T-helper 1 cell treated with Interleukin-12 subunit alpha and Interleukin-12 subunit beta and Interleukin-4 antibody, amounts not matched to agents 30 μg/mL and 1 μg/mL, for 36 hours (primary cell): ENCODE results near the gene ZFYVE19.
A peak's percentile ranks its signal among the peaks of the same experiment; 100 is the strongest.

Source experiments
- H3K27ac Mint-ChIP-seq: one replicate; pipeline ENCODE4 v1.8.0; 2021; ENCODE audit warnings: mild to moderate bottlenecking, mixed read lengths
- H3K27me3 Mint-ChIP-seq: one replicate; pipeline ENCODE4 v1.8.0; 2021; ENCODE audit warnings: low read depth, mixed read lengths
- H3K36me3 Mint-ChIP-seq: one replicate; pipeline ENCODE4 v1.8.0; 2021; ENCODE audit warnings: low read depth, mixed read lengths
- H3K4me1 Mint-ChIP-seq: one replicate; pipeline ENCODE4 v1.8.0; 2021; ENCODE audit warnings: low read depth, mixed read lengths
- H3K4me3 Mint-ChIP-seq: one replicate; pipeline ENCODE4 v1.8.0; 2021; ENCODE audit warnings: mild to moderate bottlenecking, moderate library complexity, mixed read lengths
- H3K9me3 Mint-ChIP-seq: one replicate; pipeline ENCODE4 v1.8.0; 2021; ENCODE audit warnings: mixed read lengths

ZFYVE19 gene

DNA sequence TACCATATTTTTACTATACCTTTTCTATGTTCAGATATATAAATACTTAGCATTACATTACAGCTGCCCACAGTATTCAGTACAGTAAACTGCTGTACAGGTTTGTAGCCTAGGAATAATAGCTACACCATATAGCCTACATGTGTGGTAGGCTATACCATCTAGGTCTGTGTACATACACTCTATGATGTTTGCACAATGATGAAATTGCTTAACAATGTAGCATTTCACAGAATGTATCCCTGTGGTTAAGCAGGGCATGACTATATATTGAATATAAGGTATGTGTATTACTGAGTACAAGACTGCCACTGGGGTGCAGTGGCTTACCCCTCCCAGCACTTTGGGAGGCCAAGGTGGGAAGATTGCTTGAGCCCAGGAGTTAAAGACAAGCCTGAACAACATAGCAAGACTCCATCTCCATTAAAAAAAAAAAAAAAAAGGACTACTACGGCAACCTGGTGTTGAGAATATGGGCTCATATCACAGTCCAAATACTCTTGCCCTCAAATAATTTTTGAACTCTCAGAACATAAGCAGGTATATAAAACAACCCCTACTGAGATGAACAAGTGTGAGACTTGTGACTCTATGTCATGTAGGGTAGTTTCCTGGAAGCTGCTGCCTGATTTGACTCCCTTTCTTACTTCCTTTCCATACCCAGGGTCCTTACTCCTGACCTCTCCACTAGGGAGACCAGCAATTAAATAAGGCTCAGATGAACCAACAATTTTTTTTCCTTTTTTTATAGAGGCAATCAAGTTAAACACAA lies 16.9 kb downstream of the ZFYVE19 start:
- H3K27me3 Mint-ChIP-seq, result peaks cover 9% of the 10 kb centered on the region
- H3K27ac Mint-ChIP-seq, result no peak overlapping the region
- H3K4me3 Mint-ChIP-seq, result no peak overlapping the region
- H3K36me3 Mint-ChIP-seq, result no peaks in the 10 kb centered on the region
- no peaks in the 10 kb centered on the region for H3K4me1 Mint-ChIP-seq
- no peaks in the 10 kb centered on the region for H3K9me3 Mint-ChIP-seq

DNA sequence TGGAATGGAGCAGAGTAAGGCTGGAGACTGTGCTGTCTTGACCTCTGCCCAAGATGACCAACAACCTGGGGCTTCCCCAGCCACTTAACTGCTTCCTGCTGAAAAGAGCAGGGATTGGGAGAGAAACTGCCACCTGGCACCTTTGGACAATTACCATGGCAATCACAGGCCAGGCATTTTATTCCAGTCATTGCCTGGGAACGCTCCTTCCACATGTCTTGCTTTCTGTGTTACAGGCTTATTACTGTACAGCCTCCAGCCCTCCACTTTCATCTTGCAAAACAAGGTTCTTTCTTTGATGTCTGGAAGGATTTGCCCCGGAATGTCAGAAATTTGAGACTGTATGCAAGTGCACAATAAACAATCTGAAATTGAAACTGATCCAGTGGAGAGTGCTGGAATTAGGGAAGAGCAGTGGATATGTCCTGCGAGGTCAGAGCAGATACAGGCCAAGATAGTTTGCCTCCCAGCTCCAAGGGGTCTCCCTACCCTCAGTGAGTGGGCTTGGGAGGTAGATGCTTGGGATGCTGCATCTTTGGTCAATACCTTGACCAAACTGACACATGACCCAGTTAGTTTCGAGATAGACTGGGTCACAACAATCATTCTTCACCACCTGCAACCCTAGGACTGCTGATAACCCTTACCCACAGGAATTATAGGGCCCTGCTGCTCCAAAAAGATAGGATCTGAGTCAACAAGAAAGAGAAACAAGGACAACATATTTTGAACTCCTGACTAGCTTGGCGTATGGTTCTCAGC lies 19.0 kb downstream of the ZFYVE19 start:
- H3K4me1 Mint-ChIP-seq, result no peaks in the 10 kb centered on the region
- no peak overlapping the region for H3K4me3 Mint-ChIP-seq
- H3K27me3 Mint-ChIP-seq, result peaks cover 7% of the 10 kb centered on the region
- H3K27ac Mint-ChIP-seq, result no peak overlapping the region
- no peaks in the 10 kb centered on the region for H3K9me3 Mint-ChIP-seq
- H3K36me3 Mint-ChIP-seq, result no peaks in the 10 kb centered on the region

DNA sequence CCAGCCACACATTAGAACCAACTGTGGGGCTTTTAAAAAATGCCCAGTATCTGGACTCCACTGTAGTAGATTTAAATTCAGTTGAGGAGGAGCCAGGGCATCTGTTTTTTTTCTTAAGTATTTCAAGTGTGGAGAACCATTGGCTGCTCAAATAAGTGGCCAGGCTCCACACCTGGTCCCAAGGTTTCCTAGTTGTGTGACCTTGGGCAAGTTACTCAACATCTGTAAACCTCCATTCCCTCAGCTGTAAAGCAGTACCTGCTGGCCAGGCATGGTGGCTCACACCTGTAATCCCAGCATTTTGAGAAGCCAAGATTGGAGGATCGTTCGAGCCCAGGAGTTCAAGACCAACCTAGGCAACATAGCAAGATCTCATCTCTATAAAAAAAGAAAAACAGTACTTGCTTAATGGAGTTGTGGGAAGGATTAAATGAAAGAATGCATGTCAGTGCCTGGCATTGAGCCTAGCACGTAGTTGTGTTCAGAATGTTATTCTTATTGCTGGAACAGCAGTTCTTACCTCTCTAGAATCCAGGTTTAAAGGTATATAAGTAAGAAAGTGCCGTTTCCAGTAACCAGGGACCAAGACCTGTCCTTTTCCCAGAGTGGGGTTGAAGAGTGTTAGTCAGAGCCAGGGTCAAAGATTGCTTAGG lies 19.7 kb downstream of the ZFYVE19 start:
- no peak overlapping the region for H3K27ac Mint-ChIP-seq
- no peak overlapping the region for H3K4me3 Mint-ChIP-seq
- H3K27me3 Mint-ChIP-seq, result peaks cover 7% of the 10 kb centered on the region
- H3K9me3 Mint-ChIP-seq, result no peaks in the 10 kb centered on the region
- H3K36me3 Mint-ChIP-seq, result no peaks in the 10 kb centered on the region
- H3K4me1 Mint-ChIP-seq, result peaks cover 2% of the 10 kb centered on the region

DNA sequence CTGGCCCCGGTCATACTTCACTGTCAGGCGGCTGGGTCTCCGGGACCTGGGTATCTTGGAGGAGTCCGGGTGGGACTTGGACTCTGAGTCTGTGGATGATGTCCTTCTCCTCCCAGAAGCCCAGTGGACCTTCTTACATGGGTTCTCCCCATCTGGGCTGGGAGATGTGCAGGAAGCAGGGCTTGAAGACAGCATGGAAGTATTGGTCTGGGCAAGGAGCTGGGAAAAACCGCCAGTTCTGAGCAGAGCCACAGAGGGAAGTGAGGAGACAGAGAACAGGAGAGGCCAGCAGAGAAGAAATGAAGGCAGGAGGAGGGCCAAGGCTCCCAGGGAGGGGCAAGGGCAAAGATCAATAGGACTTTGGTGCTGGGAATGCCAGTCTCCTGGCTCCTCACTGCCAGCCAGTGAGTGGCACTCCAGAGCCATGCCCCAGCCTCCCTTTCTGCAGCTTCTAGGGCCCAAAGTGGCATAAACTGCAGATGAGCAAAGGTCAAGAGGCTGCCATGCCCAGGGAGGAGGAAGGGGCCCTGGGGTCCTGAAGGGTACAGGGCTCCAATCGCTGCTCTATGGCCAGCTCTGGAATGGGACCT lies 21.7 kb downstream of the ZFYVE19 start, which contains the start of gene PPP1R14D:
TSS of gene PPP1R14D (minus strand) at position 262 of the 590 bp plus-strand sequence. CDS start at position 195, 67 bp downstream.
- H3K9me3 Mint-ChIP-seq, result no peaks in the 10 kb centered on the region
- H3K4me1 Mint-ChIP-seq, result peaks cover 2% of the 10 kb centered on the region
- no peaks in the 10 kb centered on the region for H3K36me3 Mint-ChIP-seq
- no peak within 1 kb of the TSS for H3K27ac Mint-ChIP-seq
- H3K4me3 Mint-ChIP-seq, result no peak within 1 kb of the TSS
- H3K27me3 Mint-ChIP-seq, result peaks cover 7% of the 10 kb centered on the region

DNA sequence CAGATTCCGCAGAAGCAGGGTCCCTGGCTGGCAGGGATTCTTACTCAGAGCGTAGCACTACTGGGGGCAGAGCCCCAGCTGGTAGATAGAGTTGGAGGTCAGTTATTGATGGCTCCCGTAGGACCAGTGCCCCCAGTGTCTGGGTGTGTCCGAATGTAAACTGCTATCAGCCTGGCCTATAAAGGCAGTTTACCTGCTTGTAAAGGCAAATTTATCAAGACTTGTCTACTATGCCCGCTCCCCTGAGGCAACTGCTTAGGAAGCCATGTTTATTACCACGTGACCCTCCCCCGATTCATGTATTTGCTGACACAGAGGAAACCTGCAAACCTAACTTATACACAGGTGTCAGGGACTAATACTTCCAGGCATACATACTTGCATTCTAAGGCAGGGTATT lies 22.2 kb downstream of the ZFYVE19 start:
- no peak overlapping the region for H3K4me3 Mint-ChIP-seq
- H3K4me1 Mint-ChIP-seq, result peaks cover 2% of the 10 kb centered on the region
- H3K27ac Mint-ChIP-seq, result no peak overlapping the region
- peaks cover 7% of the 10 kb centered on the region for H3K27me3 Mint-ChIP-seq
- no peaks in the 10 kb centered on the region for H3K36me3 Mint-ChIP-seq
- H3K9me3 Mint-ChIP-seq, result no peaks in the 10 kb centered on the region

DNA sequence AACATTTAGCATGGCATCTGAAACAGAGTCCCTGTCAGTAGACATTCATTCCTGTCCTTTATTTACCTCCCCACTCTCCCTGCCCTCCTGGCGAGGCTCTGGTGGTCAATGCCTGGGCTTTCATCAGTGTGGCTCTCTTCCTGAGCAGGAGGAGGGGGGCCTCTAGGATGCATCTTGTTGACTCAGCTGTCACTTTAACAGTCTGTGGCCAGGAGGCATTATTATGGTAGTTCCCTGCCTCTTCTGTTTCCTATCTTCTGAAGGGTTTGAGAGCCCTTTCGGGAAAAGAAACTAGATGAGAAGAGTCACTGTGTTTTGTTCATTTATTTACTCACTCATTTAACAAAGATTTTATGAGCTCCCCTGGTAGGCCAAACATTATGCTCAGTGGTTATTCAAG lies 24.0 kb downstream of the ZFYVE19 start:
- Mint-ChIP-seq H3K27ac (no peak overlapping the region), H3K4me1 (peaks cover 2% of the 10 kb centered on the region), H3K9me3 (no peaks in the 10 kb centered on the region), H3K27me3 (peaks cover 3% of the 10 kb centered on the region), H3K36me3 (no peaks in the 10 kb centered on the region), H3K4me3 (no peak overlapping the region)

DNA sequence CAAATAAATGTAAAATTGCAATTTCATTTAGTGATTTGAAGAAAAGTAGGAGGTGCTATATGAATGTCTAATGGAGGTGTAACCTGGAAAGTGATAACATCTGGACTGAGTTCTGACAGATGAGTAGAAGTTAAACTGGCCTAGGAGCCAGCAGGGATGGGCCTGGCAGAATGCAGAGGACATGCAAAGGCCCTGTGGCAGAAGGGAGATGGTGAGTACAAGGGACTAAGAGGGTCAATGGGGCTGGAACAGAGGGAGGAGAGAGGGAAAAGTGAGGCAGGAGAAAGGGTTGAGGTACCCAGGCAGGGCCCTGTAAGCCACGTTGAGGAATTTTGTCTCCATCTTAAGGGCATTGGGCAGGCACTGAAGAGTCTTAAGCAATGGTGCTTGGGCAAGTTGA lies 25.0 kb downstream of the ZFYVE19 start:
- peaks cover 2% of the 10 kb centered on the region for H3K4me1 Mint-ChIP-seq
- no peaks in the 10 kb centered on the region for H3K27me3 Mint-ChIP-seq

DNA sequence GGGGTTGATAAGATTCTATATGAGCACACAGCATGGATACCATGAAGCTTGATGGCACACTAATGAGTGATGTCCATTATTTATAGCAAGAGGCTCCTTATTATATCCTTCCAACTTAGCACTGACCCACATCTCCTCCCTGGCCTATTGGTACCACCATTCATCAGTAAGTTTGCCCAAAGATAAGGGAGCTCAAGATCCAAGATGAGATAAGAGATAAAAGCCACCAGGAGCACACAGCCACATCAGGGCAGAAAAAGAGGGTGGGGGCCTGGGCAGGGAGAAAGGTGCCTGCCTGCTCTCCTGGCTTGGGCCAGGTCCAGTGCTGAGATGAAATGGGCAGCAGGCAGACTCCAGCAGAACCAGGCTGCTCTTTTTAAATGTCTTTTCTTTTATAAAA lies 26.0 kb downstream of the ZFYVE19 start:
- Mint-ChIP-seq H3K27ac (no peak overlapping the region), H3K4me1 (peaks cover 2% of the 10 kb centered on the region), H3K9me3 (no peaks in the 10 kb centered on the region), H3K36me3 (no peaks in the 10 kb centered on the region), H3K4me3 (no peak overlapping the region), H3K27me3 (no peaks in the 10 kb centered on the region)

More for the DNA sequence above, 25.0 kb downstream of the ZFYVE19 start:
- Mint-ChIP-seq H3K4me3 (no peak overlapping the region), H3K27ac (no peak overlapping the region), H3K36me3 (no peaks in the 10 kb centered on the region), H3K9me3 (no peaks in the 10 kb centered on the region)

DNA sequence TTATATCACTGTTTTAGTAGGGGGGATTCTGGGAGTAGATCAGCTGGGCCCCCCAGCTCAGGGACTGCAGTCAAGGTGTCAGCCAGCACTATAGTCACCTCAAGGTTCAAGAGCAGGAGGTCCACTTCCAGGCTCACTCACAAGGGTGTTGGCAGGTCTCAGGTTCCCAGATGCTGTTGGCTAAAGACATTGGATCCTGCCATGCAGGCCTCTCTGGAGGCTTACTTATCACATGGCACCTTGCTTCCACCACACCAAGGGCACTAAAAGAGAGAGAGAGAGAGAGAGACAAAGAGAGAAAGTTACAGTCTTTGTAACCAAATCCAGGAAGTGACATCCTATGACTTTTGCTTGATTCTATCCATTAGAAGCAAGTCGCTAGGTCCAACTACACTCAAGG lies 29.1 kb downstream of the ZFYVE19 start:
- Mint-ChIP-seq H3K9me3 (no peaks in the 10 kb centered on the region), H3K36me3 (no peaks in the 10 kb centered on the region), H3K27me3 (peaks cover 6% of the 10 kb centered on the region), H3K4me3 (no peak overlapping the region), H3K27ac (no peak overlapping the region), H3K4me1 (peaks cover 1% of the 10 kb centered on the region)

DNA sequence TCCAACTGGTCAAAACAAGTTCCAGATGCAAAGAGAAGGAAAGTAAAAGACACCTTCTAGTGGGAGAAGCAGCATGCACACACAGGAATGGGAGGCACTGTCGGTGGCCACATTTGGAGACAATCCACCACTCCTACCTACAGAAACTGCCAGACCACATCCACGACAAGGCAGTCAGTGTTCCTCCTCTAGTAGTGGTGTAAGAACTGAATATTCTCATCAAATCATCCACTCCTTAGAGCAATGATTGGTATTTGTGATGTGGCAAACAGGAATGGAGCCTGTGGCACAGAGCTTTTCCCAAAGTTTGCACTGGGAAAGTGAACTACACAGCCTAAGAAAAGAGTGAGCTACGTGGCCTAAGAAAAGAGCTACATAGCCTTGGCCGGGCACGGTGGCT lies 31.9 kb downstream of the ZFYVE19 start:
- Mint-ChIP-seq H3K27me3 (peaks cover 28% of the 10 kb centered on the region), H3K36me3 (no peaks in the 10 kb centered on the region), H3K27ac (no peak overlapping the region), H3K9me3 (no peaks in the 10 kb centered on the region), H3K4me1 (peaks cover 4% of the 10 kb centered on the region), H3K4me3 (no peak overlapping the region)

DNA sequence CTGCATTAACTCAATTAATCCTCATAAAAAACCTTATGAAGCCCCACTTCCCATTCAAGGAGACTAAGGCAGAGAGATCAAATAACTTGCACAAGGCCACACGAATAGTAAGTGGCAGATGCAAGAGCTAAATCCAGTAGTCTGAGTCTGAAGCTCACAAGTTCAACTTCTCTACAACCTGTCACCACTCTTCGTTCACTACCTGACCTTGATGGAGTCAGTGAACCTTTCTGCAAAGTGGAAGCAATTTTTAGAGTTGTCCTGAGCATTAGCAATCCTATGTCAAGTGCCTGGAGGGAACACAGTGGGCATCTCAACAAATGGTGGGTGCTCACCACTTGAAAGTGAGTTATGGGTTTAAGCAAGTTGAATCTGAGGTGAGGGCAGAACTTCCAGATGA lies 34.9 kb downstream of the ZFYVE19 start:
- H3K27me3 Mint-ChIP-seq, result peaks cover 31% of the 10 kb centered on the region
- no peak overlapping the region for H3K4me3 Mint-ChIP-seq
- H3K9me3 Mint-ChIP-seq, result no peaks in the 10 kb centered on the region
- H3K27ac Mint-ChIP-seq, result no peak overlapping the region
- peaks cover 17% of the 10 kb centered on the region for H3K4me1 Mint-ChIP-seq
- H3K36me3 Mint-ChIP-seq, result peaks cover 2% of the 10 kb centered on the region

DNA sequence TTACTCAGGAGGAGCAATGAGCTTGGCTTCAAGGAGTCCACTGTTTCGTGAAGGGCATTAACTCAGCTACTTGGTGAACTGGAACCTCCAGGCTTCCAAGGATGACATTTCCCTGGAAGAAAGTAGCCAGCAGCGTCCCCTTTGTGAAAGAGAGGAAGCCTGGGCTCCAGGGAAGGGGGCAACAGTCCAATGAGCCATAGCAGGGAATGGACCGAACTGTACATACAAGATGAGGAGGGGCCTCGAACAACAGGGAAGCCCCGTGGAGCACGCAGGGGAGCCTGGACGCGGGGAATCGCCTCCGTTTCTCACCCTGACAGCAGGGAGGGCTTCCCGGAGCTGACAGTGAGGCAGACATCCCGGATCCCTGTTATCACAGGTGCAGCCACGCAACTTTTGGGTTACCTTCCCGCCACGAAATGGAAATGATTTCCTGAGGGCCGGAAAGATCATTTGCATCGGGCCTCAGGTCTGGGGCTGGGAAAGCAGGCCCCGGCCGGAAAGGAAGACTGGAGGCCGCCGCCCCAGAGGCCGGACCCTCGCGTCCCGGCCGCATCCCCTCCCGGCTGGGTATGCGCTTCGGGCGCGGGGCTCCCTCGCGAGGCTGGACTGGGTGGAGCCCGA lies 36.5 kb downstream of the ZFYVE19 start:
- H3K27ac Mint-ChIP-seq, result no peak overlapping the region
- H3K9me3 Mint-ChIP-seq, result no peaks in the 10 kb centered on the region
- H3K4me3 Mint-ChIP-seq, result peak overlapping the region; percentile 77
- H3K36me3 Mint-ChIP-seq, result peaks cover 2% of the 10 kb centered on the region
- peaks cover 31% of the 10 kb centered on the region for H3K4me1 Mint-ChIP-seq
- H3K27me3 Mint-ChIP-seq, result peaks cover 31% of the 10 kb centered on the region

DNA sequence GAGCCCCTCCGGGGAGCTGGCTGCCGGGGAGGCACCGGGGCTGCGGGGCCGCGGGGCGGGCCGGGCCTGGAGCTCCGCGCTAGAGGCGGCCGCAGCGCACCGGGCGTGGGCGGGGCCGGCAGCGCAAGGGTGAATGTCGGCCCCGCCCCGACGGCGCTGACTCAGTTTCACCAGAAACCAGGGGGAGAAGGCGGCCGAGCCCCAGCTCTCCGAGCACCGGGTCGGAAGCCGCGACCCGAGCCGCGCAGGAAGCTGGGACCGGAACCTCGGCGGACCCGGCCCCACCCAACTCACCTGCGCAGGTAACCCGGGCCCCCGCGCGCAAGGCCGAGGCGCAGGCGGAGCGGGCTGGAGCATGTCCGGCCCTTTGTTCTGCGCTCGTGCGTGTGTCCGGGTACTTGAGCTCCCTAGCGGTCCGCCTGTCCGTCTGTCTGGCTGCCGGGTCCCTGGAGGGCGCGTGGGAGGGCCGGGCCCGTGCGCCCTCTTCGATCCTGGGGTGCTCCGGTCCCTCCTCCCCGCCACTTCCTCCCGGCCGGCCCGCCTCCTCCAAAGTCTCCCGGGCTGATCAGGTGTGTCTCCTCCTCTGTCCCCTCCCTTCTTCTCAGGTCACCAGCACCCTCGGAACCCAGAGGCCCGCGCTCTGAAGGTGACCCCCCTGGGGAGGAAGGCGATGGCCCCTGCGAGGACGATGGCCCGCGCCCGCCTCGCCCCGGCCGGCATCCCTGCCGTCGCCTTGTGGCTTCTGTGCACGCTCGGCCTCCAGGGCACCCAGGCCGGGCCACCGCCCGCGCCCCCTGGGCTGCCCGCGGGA lies 37.2 kb downstream of the ZFYVE19 start, which contains the start of gene SPINT1:
TSS of gene SPINT1 (plus strand) at position 164 of the 811 bp plus-strand sequence. CDS start at position 671, 507 bp downstream.
- Mint-ChIP-seq H3K27ac (no peak within 1 kb of the TSS), H3K4me1 (peaks cover 31% of the 10 kb centered on the region), H3K4me3 (peak within 1 kb of the TSS; percentile 81), H3K36me3 (peaks cover 2% of the 10 kb centered on the region), H3K9me3 (no peaks in the 10 kb centered on the region), H3K27me3 (peaks cover 31% of the 10 kb centered on the region)
